Liver (tissue), 3 donors: ENCODE results near the gene PPP4R2.

Experiments used
- ATF3 ChIP-seq: IDR thresholded peaks from 2 replicates; pipeline ENCODE4 v1.6.1; 2016; ENCODE audit warnings: antibody characterized with exemption
- CTCF ChIP-seq: fragments of 150-350 bp; IDR thresholded peaks from 2 replicates; pipeline ENCODE4 v1.5.1; 2017; ENCODE audit warnings: improper control_type of control experiment, low read depth, low read length; ENCODE audit not compliant: missing input control
- HNF4G ChIP-seq: IDR thresholded peaks from 2 replicates; pipeline ENCODE4 v1.6.1; 2016; ENCODE audit warnings: antibody characterized with exemption
- JUND ChIP-seq, 2 donors: IDR thresholded peaks; 2 replicates each; pipeline ENCODE4 v1.6.1; 2016; ENCODE audit warnings: antibody characterized with exemption in 2 of 2
- REST ChIP-seq: IDR thresholded peaks from 2 replicates; pipeline ENCODE4 v1.6.1; 2016; ENCODE audit warnings: antibody characterized with exemption, mild to moderate bottlenecking
- RXRA ChIP-seq, 2 donors: IDR thresholded peaks; 2 replicates each; pipeline ENCODE4 v1.6.1; 2017 to 2018; ENCODE audit warnings: antibody characterized with exemption in 2 of 2, mild to moderate bottlenecking in 1 of 2
- SP1 ChIP-seq: IDR thresholded peaks from 2 replicates; pipeline ENCODE4 v1.6.1; 2018; ENCODE audit warnings: antibody characterized with exemption, mild to moderate bottlenecking
- TAF1 ChIP-seq: conservative IDR thresholded peaks from 2 replicates; pipeline ENCODE4 v1.6.1; 2016; ENCODE audit warnings: antibody characterized with exemption, mild to moderate bottlenecking
- ZBTB33 ChIP-seq: IDR thresholded peaks from 2 replicates; pipeline ENCODE4 v1.6.1; 2016; ENCODE audit warnings: antibody characterized with exemption
- donor health status: healthy.
- donor health status: healthy.

GRCh38 chr3:73098026-73098425, 101.4 kb downstream of the PPP4R2 start:
- TF ChIP-seq ATF3 (no peak), CTCF (no peak), JUND (IDR thresholded peaks at IDR 0.05) (no peak), ZBTB33 (no peak), SP1 (no peak), HNF4G (no peak), TAF1 (no peak), REST (no peak), RXRA (IDR thresholded peaks at IDR 0.05) (no peak)
